Osteoblast (primary cell): ENCODE measurements around the gene FNBP1. TPM values are rescaled to one million over a fixed set of nuclear protein-coding genes. Genes with fewer than 3 reads are reported as not detected.

Experiments used
- DNase-seq: peaks from one replicate; pipeline ENCODE4 v3.0.0; 2011; ENCODE audit warnings: low spot score, mixed read lengths; ENCODE audit not compliant: insufficient read length; ENCODE audit errors: missing footprints
- H2AFZ ChIP-seq: 2 replicates; pipeline ENCODE4 v1.6.0; 2011; ENCODE audit warnings: mild to moderate bottlenecking, low read length
- H3K27ac ChIP-seq: 2 replicates; pipeline ENCODE4 v1.5.1; 2011; ENCODE audit warnings: mild to moderate bottlenecking, low read depth, low read length, moderate library complexity
- H3K27me3 ChIP-seq: 2 replicates; pipeline ENCODE4 v1.6.0; 2012; ENCODE audit warnings: mild to moderate bottlenecking, control low read depth, inconsistent platforms, low read length, moderate library complexity; ENCODE audit not compliant: insufficient read depth
- H3K36me3 ChIP-seq: 2 replicates; pipeline ENCODE4 v1.5.1; 2011; ENCODE audit warnings: mild to moderate bottlenecking, low read length, control low read depth, moderate library complexity; ENCODE audit not compliant: insufficient read depth
- H3K4me1 ChIP-seq: 2 replicates; pipeline ENCODE4 v1.5.1; 2011; ENCODE audit warnings: mild to moderate bottlenecking, low read length, control low read depth, moderate library complexity; ENCODE audit not compliant: insufficient read depth
- H3K4me2 ChIP-seq: 2 replicates; pipeline ENCODE4 v1.6.0; 2011; ENCODE audit warnings: mild to moderate bottlenecking, low read length; ENCODE audit not compliant: insufficient read depth
- H3K4me3 ChIP-seq: fragments of 200-600 bp; sonication (generic); 3 replicates; pipeline ENCODE4 v1.5.1; 2012; ENCODE audit warnings: mild to moderate bottlenecking, low read length, inconsistent platforms; ENCODE audit not compliant: insufficient read depth
- H3K79me2 ChIP-seq: 2 replicates; pipeline ENCODE4 v1.6.0; 2012; ENCODE audit warnings: mild to moderate bottlenecking, low read length, control low read depth, inconsistent platforms; ENCODE audit not compliant: insufficient read depth
- H3K9me3 ChIP-seq: 2 replicates; pipeline ENCODE4 v1.5.1; 2011; ENCODE audit warnings: low read depth, low read length, control low read depth
- H4K20me1 ChIP-seq: 2 replicates; pipeline ENCODE4 v1.6.0; 2012; ENCODE audit warnings: mild to moderate bottlenecking, low read length, control low read depth; ENCODE audit not compliant: insufficient read depth
- total RNA-seq: library from RNA; depleted of rRNA; stranded (reverse); fragments of >200 nt; gene quantifications from 2 replicates; pipeline ENCODE4 v1.2.3, GENCODE V29; 2012
- TF ChIP-seq, protein P1 (sequence below): IDR thresholded peaks from 2 replicates; pipeline ENCODE4 v1.5.1; 2011; ENCODE audit warnings: mild to moderate bottlenecking, low read depth, low read length, moderate library complexity; ENCODE audit errors: extremely low read depth

Gene FNBP1
- total RNA-seq, 1 donor: 31.8 TPM

DNA sequence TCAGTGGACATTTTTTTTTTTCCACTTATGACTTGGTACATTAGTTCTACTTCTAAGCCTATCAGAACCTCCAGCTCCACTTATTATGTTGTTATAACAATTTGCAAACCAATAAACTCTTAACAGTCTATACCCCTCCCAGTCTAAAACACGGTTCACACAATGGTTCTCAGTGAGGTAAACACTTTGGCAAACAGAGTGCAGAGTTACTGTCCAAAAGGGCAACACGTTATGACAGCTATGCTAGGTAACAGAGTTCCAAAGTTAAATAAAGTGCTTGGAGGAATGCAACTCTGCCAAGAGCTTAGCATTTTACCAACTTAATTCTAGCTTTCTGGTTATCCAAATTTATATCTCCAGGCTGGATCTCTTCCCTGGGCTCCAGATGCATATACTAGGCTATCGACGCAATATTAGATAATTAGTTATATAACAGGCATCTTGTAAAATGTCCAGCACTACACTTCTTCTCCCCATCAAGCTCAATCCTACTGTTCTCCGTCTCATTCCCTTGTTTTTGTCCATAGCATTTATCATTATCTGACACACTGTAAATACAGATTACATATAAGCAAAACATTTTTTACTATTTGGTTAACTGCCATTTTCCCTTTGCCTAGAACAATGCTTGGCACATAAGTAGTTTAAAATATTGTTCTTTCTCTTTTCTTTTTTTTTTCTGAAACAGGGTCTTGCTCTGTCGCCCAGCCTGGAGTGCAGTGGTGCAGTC lies 14.3 kb downstream of the FNBP1 start:
- peaks cover 24% of the 10 kb centered on the region for H4K20me1 ChIP-seq
- H3K4me3 ChIP-seq: no peak overlapping the region
- no peak for DNase-seq
- H3K27ac ChIP-seq: no peak overlapping the region
- TF ChIP-seq, protein P1, sequence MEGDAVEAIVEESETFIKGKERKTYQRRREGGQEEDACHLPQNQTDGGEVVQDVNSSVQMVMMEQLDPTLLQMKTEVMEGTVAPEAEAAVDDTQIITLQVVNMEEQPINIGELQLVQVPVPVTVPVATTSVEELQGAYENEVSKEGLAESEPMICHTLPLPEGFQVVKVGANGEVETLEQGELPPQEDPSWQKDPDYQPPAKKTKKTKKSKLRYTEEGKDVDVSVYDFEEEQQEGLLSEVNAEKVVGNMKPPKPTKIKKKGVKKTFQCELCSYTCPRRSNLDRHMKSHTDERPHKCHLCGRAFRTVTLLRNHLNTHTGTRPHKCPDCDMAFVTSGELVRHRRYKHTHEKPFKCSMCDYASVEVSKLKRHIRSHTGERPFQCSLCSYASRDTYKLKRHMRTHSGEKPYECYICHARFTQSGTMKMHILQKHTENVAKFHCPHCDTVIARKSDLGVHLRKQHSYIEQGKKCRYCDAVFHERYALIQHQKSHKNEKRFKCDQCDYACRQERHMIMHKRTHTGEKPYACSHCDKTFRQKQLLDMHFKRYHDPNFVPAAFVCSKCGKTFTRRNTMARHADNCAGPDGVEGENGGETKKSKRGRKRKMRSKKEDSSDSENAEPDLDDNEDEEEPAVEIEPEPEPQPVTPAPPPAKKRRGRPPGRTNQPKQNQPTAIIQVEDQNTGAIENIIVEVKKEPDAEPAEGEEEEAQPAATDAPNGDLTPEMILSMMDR: no peak
- H3K27me3 ChIP-seq: no peaks in the 10 kb centered on the region
- peaks cover 70% of the 10 kb centered on the region for H3K79me2 ChIP-seq
- peaks cover 13% of the 10 kb centered on the region for H3K4me1 ChIP-seq
- no peaks in the 10 kb centered on the region for H3K36me3 ChIP-seq
- no peak overlapping the region for H2AFZ ChIP-seq
- no peaks in the 10 kb centered on the region for H3K9me3 ChIP-seq
- H3K4me2 ChIP-seq: no peak overlapping the region

DNA sequence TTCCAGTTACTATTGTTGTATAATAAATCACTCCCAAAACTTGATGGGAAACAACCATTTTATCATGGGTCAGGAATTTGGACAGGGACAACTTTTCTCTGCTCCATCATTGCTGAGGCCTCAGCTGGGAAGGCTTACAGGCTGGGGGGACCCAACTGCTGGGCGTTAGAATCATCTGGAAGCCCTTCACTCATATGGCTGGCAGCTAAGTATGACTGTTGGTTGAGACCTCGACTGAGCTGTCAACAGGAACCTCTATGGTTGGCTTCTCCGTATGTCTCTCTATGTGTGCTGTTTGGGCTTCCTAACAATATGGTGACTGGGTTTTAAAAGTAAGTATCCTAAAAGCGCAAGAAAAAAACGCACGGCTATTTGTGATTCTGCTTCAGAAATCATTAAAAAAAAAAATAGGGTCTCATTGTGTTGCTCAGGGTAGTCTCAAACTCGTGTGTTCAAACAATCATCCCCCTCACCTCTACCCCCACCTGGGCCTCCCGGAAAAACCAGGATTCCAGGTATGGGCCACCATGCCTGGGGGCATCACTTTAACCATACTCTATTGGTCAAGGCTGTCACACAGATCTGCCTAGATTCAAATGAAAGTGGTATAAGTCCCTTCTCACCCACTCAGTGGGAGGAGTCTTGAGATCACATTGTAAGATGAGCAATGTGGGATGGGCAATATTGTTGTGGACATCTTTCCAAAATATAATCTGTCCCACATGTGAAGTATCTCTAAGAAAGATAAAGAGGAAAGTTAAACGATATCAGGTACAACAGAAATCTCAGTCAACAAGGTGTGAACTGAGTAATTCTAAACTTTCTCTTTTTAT lies 15.2 kb downstream of the FNBP1 start:
- no peak for DNase-seq
- no peak overlapping the region for H3K4me2 ChIP-seq
- TF ChIP-seq, protein P1: no peak
- H4K20me1 ChIP-seq: peaks cover 30% of the 10 kb centered on the region
- peaks cover 70% of the 10 kb centered on the region for H3K79me2 ChIP-seq
- no peak overlapping the region for H3K4me3 ChIP-seq
- H3K36me3 ChIP-seq: no peaks in the 10 kb centered on the region
- no peak overlapping the region for H2AFZ ChIP-seq
- no peaks in the 10 kb centered on the region for H3K9me3 ChIP-seq
- H3K27me3 ChIP-seq: no peaks in the 10 kb centered on the region
- H3K4me1 ChIP-seq: peaks cover 13% of the 10 kb centered on the region
- H3K27ac ChIP-seq: no peak overlapping the region

DNA sequence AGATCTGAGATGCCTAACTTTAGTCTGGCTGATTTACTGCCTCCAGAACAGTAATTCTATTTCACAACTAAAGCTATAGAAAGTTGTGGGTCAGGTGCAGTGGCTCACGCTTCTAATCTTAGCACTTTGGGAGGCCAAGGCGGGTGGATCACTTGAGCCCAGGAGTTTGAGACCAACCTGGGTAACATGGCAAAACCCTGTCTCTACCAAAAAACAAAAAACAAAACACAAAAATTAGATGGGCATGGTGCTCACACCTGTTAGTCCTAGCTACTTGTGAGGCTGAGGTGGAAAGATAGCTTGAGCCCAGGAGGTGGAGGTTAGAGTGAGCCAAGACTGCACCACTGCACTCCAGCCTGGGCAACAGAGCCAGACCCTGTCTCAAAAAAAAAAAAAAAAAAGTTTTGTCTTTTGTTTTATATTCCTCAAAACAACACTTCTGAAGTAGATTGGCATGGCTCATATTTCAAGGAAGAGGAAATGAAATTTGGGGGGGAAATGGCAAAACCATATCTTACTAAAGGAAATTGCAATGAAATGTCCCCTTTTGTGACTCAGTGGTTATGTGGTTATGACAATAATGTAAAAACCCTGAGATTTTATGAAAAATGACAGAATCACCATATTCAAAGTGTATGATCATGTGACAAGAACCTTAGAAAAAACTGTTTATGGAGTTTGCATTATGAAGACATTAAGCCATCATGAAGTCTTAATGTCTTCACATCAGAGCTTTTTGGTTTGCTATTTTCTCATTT lies 16.2 kb downstream of the FNBP1 start:
- TF ChIP-seq, protein P1: no peak
- Histone ChIP-seq H3K36me3 (no peaks in the 10 kb centered on the region), H3K27ac (no peak overlapping the region), H3K4me1 (peaks cover 13% of the 10 kb centered on the region), H2AFZ (no peak overlapping the region), H3K27me3 (no peaks in the 10 kb centered on the region), H3K4me2 (no peak overlapping the region), H4K20me1 (peaks cover 30% of the 10 kb centered on the region), H3K79me2 (peaks cover 66% of the 10 kb centered on the region), H3K9me3 (no peaks in the 10 kb centered on the region), H3K4me3 (no peak overlapping the region)
- DNase-seq: no peak
